Activated T-helper 1 cell treated with Interleukin-2 at 50 U/mL for 16 hours (primary cell): Measurements from ENCODE around the gene HIPK4.
A peak's percentile ranks its signal among the peaks of the same experiment; 100 is the strongest.
"Not testable (repeated sequence)": the region's sequence is repeated elsewhere in the genome, so short reads cannot be mapped to it uniquely, and the experiment has no call there.

Experiments used
- DNase-seq: peaks from one replicate; pipeline ENCODE4 v3.0.0-alpha.2; 2020; ENCODE audit warnings: low read depth

HIPK4 gene, protein sequence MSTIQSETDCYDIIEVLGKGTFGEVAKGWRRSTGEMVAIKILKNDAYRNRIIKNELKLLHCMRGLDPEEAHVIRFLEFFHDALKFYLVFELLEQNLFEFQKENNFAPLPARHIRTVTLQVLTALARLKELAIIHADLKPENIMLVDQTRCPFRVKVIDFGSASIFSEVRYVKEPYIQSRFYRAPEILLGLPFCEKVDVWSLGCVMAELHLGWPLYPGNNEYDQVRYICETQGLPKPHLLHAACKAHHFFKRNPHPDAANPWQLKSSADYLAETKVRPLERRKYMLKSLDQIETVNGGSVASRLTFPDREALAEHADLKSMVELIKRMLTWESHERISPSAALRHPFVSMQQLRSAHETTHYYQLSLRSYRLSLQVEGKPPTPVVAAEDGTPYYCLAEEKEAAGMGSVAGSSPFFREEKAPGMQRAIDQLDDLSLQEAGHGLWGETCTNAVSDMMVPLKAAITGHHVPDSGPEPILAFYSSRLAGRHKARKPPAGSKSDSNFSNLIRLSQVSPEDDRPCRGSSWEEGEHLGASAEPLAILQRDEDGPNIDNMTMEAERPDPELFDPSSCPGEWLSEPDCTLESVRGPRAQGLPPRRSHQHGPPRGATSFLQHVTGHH

DNA sequence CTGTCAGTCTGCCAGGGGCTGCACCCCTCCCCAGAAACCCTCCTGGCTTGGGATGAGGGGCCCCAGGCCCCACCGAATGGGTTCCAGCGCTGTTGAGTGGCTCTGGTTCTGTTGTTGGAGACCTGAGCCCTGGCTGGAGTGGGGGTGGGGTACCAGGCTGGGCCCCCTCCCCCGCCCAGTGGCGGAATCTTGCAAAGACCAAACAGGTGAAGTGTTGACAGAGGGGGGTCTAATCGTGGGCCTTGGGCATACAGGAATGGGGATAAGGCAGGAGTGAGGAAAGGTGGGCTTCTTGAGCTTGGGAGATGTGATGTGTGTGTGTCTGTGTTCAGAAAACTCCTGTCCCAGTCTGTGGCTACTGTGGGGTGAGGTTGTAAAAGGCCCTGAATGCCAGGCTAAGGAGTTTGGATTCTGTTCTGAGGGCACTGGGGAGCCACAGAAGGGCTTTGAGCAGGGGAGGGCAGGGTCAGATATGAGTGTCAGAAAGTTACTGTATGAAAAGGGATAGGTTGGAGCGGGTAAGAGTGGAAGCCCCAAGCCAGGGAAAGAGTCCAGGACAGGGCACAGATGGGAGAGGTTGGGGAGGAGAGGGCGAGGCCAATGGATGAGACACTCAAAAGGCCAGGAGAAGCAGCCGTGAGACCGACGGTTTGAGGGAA, at the start of gene HIPK4:
HIPK4 (minus strand) TSS at position 98 of the 659 bp plus-strand sequence. CDS start 279 bp downstream, outside the sequence.
- no peak for DNase-seq

DNA sequence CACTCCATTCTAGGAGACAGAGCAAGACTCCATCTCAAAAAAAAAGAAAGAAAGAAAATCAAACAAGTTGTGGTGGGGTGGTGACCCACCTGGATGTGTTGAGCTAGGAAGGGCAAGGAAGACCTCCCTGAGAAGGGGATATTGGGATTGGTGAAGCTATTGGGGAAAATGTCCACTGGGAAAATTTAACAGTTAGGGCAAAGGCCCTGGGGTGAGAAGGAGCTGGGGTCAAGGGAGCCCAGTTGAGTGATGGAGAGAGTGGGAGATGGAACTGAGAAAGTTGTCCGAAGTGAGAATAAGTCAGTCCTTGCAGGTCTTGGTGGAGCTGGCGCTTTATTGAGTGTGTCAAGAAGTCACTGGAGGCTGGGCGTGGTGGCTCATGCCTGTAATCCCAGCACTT, 48.3 kb upstream of the HIPK4 start:
- no peak for DNase-seq

DNA sequence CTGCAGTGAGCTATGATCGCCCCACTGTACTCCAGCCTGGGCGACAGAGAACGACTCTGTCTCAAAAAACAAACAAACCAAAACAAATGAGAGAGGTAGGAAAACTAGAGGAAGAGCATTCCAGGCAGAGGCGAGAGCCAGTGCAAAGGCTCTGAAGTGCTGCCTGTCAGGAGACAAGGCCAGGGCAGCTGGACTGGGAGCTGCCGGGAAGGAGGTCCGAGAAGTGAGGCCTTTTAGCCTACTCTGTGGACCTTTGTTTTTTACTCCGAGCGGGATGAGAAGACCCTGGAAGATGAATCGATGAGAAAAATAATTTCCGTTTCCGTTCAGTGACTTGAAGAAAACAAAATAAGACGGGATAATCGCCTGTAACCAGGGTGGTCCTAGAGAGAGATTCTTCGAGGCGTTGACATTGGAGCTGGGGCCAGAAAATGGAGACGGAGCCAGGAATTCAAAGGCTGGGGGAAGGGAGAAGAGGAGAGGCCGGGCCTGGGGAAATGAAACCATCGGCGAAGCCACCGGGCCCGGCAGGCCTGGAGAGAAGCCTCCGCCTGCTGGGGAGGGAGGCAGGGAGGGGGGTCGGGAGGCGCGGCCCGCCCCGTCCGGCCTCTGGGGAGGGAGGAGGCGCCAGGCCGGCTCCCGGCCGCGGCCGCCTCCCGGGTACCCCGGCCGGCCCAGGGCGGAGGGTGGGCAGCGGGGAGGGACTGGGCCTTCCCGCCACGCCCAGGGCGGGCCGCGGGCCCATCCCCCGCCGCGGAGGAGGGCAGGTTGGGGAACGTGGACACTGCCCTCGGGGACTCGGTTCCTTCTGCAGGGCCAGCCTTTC, 43.6 kb upstream of the HIPK4 start:
- peak; percentile 34 for DNase-seq

DNA sequence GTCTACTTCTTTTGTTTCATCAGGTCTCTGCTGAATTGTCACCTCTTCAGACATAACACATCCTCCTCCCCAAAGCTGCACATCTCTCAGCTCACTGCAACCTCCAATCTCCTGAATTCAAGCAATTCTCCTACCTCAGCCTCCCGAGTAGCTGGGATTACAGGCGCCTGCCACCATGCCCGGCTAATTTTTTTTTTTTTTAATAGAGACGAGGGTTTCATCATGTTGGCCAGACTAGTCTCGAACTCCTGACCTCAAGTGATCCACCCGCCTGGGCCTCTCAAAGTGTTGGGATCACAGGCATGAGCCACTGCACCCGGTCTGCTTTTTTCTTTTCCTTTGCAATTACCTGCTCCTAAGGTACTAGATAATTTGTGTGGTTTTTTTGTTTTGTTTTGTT, 42.8 kb upstream of the HIPK4 start:
- not testable (repeated sequence) for DNase-seq

DNA sequence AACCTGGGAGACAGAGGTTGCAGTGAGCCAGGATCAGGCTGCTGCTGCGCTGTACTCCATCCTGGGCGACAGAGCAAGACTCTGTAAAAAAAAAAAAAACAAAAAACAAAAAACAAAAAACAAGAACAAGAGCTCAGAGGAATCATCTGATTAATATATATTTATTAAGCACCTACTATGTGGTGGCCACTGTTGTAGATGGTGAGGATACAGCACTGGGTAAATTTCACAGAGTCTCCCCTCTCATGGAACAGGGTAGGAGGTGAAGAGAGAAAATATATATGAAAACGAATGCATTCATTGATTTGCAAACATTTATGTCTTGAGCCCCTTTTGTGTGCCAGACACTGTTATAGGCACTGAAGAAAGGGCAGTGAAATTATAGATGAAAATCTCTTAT, 41.7 kb upstream of the HIPK4 start:
- DNase-seq = no peak

DNA sequence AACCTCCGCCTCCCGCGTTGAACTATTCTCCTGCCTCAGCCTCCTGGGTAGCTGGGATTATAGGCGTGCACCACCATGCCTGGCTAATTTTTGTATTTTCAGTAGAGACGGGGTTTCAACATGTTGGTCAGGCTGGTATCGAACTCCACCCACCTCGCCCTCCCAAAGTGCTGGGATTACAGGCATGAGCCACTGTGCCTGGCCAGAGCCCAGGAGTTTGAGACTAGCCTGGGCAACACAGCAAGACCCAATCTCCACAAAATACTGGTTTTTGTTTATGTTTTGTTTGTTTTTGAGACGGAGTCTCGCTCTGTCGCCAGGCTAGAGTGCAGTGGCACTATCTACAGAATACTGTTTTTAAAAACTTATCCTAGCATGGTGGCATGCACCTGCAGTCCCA, 40.3 kb upstream of the HIPK4 start:
- DNase-seq = not testable (repeated sequence)

DNA sequence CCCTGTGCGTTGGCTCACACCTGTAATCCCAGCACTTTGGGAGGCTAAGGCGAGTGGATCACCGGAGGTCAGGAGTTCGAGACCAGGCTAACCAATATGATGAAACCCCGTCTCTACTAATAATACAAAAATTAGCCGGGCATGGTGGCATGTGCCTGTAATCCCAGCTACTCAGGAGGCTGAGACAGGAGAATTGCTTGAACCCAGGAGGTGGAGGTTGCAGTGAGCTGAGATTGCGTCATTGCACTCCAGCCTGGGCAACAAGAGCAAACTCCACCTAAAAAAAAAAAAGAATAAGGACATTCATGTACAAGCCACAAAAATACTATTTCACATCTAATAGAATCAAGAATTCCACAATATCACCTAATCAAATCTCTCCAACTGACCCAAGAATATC, 38.2 kb upstream of the HIPK4 start:
- DNase-seq = not testable (repeated sequence)

DNA sequence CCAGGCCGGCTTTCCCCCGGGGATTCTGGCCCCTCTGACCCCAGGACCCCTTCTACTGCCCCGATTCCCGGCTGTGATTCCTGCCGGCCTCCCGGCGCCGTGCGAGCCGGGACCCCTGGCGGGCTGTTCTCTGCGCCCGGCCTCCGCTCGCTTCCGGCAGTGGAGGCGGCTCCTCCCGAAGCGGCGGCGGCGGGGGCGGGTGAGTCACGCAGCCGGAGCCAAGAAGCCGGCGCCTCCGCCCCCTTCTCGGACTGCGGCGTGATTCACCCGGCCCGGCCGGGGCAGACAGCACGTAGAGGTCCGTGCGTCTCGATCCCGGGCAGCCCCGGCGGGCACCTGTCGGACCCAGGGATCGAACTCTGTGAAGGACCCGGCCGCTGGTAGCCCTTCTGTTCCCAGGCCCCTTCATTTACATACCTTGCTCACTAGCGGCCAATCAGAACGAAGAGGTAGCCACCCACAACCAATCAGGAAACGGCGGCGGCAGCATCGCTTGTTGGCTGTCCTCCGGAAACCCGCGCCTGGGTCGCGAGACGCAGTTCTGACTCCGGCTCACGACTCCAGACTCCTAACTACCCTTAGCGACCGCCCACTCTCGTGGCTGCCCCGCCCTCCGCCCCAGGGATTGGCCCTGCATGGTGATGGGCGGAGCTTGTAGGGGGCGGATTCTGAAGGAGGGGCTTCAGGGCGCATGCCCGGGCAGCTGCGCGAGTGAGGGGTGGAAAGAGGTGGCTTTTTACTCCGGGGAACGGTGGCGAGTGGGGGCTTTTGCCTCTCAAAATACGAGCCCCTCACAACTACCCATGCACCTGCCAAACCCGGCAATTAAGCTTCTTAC, 35.7 kb upstream of the HIPK4 start, which contains the start of gene SERTAD1:
SERTAD1 (minus strand) TSS at position 543 of the 838 bp plus-strand sequence. CDS start 2,446 bp downstream, outside the sequence.
- peak; percentile 100 for DNase-seq

DNA sequence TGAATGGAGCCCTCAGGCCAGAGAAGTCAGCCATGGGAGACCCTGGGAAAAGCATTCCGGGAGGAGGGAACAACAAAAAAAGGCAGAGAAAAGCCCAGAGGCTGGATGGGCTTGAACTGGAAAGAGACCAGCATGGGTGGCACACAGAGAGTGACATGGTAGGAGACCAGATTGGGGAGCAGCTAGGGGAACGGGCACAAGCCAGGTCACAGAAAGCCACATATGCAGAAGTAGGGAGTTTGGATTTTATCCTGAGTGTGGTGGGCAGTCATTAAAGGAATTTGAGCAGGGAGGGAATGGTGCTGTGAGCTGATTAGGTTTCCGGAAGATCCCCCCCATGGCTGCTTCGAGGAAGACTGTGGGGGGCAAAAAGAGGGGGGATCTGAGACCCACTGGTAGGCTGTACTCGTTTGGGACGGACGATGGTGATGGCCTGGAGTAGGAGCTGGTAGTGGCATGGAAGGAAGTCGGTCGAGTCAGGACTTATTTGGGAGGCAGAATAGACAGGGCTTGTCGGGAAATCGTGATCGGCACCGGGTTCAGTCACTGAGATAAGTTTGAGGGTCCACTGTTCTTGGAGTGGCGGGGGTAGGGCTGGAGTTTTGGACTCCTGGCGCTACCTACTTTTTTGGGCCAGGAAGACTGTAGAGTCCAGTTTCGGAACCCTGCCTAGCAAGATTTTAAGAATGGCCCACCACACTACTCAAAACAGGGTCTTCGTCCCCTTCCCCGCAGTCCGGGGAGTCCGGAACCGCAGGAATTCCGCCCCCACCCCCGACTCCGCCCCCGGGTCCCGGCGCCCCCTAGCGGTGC, 34.9 kb upstream of the HIPK4 start:
- no peak for DNase-seq

DNA sequence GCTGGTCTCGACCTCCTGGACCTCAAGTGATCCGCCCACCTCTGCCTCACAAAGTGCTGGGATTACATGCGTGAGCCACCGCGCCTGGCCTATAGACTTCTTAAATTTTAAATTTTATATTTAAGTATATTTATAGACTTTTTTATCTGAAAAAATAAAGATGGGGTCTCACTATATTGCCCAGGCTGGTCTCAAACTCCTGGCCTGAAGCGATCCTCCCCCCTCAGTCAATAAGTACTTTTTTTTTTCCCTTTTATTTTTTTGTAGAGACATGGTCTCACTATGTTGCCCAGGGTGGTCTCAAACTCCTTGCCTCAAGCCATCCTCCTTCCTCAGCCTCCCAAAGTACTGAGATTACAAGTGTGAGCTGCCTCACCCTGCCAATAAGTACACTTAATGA, 34.0 kb upstream of the HIPK4 start:
- DNase-seq = no peak

DNA sequence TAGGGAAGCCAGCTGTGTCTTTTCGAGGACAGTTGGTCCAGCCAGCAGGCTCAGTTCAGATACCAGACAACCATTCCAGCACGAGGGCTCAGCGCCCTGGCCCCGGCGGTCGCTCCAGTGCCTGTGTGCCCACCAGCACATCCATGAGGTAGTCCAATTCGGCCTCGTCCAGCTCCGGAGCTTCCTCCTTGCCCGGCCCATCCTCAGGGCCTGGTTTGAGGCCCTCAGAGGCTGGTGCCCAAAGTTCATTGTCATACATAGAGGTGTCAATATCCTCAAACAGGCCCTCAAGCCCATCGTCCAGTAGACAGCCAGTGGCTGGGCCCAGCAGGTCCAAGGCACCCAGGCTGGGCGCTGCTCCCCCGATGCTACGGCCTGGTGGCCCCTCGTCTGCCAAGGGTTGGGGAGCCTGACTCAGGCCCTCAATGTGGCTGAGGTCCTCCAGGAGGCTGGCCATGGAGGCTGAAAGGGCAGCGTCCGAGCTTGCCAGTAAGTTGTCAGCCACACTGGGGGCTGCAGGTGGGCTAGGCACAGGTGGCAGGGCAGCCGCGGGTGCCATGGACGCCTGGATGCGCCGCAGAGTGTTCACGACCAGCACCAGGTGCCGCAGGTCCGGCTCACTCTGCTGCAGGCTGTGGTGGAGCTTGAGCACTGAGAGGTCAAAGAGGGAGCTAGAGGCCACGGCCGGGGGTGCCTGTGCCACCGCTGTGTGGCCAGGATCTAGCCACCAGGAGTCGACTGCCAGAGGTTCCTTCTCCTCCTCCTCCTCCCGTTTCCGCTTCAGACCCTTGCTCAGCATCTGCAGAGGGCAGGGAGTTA, 33.0 kb upstream of the HIPK4 start:
- DNase-seq = no peak

DNA sequence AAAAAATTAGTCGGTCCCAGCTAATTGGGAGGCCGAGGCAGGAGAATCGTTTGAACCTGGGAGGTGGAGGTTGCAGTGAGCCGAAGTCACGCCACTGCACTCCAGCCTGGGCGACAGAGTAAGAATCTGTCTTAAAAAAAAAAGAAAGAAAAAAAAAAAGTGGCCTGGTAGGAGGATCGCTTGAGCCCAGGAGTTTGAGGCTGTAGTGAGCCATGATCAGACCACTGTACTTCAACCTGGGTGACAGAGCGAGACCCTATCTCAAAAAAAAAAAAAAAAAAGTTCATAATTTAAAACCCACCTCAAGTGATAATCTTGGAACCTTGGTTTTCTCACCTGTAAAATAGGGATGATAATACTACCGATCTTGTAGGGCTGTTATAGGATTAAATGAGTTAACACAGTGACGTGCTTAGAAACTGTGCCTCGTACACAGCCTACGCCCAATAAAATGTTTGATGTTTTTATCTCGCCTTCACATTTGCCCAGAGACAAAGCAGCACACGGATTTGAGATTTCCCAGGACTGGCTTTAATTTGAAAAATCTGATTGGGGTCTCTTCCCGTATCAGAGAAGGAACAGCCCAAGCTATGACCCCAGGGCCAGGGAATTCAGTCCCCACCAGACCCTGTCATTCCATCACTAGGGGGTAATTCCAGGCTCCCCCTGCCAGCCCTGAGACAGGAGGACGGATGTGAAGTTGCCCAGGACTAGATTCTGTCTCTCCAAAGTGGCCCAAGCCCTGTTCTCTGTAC, 32.2 kb upstream of the HIPK4 start:
- DNase-seq = no peak

DNA sequence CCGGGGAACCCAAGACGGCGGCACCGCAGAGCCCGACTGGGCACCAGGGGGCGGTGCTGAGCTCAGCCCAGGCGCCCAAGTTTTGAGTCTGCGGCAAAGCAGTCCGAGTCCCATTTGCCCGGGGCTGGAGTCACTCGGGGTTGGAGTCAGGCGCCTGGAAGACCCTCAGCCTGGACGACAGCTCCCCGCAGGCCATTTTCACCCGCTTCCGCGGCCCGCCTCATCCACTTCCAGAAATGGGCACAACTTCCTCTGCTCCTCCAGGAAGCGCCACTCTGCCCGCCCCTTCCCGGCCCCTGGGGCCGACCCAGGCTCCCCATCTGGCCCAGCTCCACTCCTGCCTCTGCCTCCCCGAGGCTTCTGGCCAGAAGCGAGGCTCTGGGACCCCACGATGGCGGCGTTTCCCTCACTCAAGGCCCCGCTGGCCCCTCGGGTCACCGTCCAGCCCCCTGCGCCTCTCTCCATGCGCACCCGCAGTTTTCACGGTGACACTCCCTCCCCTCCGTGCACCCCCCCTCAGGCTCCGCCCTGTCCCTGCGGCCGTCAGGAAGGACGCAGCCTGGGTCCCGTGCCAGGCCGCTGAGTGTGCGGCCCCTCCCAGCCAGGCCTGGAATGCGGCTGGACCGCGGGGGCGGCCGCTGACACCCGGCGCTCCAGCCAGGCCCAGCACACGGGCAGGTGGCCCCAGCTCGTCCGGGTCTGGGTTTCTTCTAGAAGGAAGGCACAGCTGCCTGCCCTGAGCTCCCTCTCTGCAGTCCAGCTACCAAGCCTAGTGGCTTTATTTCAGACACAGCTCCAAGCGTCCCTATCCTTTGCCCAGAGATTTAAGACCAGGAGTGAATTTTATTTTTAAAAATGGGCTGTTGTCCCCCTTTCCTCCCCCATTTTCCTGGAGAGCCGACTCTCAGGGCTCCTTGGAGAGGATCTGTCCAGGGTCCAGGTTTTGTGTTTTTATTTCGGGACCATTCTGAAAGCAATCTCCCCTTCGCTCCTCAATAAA, 31.1 kb upstream of the HIPK4 start:
- peak; percentile 58 for DNase-seq

DNA sequence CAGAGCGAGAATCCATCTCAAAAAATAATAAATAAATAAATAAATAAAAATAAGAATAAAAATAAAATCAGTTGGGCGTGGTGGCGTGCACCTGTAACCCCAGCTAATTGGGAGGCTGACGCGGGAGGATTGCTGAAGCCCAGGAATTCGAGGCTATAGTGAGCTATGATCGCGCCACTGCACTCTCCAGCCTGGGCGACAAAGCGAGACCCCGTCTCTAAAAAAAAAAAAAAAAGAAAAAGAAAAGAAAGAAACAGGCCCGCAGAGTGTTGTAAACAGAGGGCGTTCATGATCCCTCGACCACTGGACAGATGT, 30.4 kb upstream of the HIPK4 start:
- DNase-seq = no peak

DNA sequence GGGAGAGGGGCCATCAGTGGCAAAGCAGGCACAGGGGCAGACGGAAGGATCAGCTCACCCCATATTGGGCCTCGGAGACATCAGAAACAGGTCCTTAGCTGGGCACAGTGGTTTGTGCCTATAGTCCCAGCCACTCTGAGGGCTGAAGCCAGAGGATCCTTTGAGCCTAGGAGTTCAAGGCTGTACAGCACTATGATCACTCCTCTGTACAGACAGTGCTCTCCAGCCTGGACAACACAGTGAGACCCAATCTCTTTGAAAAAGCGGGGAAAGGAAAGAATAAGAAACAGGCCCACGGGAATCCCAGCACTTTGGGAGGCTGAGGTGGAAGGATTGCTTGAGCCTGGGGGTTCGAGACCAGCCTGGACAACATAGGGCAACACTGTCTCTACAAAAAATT, 29.8 kb upstream of the HIPK4 start:
- DNase-seq = no peak

DNA sequence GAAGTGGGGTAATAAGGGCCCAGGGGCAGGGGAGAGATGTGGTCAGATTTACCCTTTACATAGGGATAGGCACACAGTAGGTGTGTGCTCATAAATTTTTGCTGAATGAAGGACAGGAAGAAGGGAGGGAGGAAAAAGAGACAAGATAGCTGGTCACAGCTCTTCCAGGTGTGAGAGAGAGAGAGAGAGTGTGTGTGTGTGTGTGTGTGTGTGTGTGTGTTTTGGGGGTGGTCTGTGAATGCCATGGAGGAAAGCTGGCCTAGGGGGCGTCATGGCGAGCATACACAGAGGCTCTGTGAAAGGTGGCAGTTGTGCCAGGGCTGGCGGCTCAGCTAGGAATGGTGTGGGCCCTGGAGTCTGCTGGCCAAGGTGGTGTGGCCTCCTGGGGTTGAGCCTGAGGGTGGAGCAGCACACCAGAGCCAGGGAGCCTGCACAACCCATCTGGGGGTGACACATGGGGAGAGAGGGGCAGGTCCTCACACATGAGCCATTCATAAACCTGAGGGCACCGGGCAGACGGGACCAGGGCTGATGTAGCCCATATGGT, 29.2 kb upstream of the HIPK4 start:
- no peak for DNase-seq

DNA sequence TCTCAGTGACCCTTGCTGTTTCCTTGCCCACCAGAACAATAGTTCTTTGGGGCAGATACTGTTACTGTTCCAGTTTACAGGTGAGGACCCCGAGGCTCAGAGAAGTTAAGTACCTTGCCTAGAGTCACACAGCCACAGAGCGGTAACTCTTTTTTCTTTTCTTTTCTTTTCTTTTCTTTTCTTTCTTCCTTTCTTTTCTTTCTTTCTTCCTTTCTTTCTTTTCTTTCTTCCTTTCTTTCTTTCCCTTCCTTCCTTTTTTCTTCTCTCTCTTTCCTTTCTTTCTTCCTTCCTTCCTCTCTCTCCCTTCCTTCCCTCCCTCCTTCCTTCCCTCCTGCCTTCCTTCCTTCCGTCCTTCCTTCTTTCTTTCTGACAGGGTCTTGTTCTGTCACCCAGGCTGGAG, 28.1 kb upstream of the HIPK4 start:
- no peak for DNase-seq
